Caco-2 (cell line): ENCODE data around the gene ITGAV. TPM values are rescaled to one million over a fixed set of nuclear protein-coding genes. Genes with fewer than 3 reads are reported as not detected.
A peak's percentile ranks its signal among the peaks of the same experiment; 100 is the strongest.

Source experiments
- BruUV-seq: library from RNA; stranded (reverse); fragments of 400-500 nt; replicated peaks from 2 replicates; lab custom pipeline; 2021; lab: Mats Ljungman, UMichigan
- CTCF ChIA-PET: fragments of 300-600 bp; sonication (Branson Sonifier 250); formaldehyde crosslinking; loops from one replicate; lab custom pipeline; 2022; ENCODE audit warnings: antibody characterized with exemption; lab: Charles Lee
- POLR2A ChIA-PET: fragments of 300-600 bp; sonication (Branson Sonifier 250); formaldehyde crosslinking; loops from one replicate; lab custom pipeline; 2022; ENCODE audit warnings: antibody characterized with exemption; lab: Charles Lee
- DNase-seq, 2 experiments: peaks; one replicate each; pipeline versions ENCODE4 v3.0.0 to v3.0.0-alpha.2; 2020 to 2022
- H3K27me3 ChIP-seq: replicated peaks from 2 replicates; pipeline ENCODE4 v1.6.0; 2011; ENCODE audit warnings: low read length; ENCODE audit not compliant: control insufficient read depth, insufficient read depth
- H3K36me3 ChIP-seq: 2 replicates; pipeline ENCODE4 v1.5.1; 2011; ENCODE audit warnings: low read length; ENCODE audit not compliant: control insufficient read depth, insufficient read depth
- H3K4me1 ChIP-seq: fragments of 250-450 bp; sonication (Bioruptor Pico); 2 replicates; pipeline ENCODE4 v1.5.1; 2020; ENCODE audit warnings: mild to moderate bottlenecking
- H3K4me3 ChIP-seq: 2 replicates; pipeline ENCODE4 v1.5.1; 2011; ENCODE audit warnings: low read depth, mild to moderate bottlenecking, control low read depth, low read length
- H3K9me3 ChIP-seq: fragments of 250-450 bp; sonication (Bioruptor Pico); 2 replicates; pipeline ENCODE4 v1.5.1; 2020; ENCODE audit warnings: mild to moderate bottlenecking, moderate library complexity
- H3K27ac Mint-ChIP-seq: one replicate; pipeline ENCODE4 v1.8.0; 2022; ENCODE audit warnings: mixed read lengths; ENCODE audit not compliant: unreplicated experiment
- H3K27me3 Mint-ChIP-seq: one replicate; pipeline ENCODE4 v1.8.0; 2022; ENCODE audit warnings: mixed read lengths; ENCODE audit not compliant: insufficient read depth, unreplicated experiment
- H3K36me3 Mint-ChIP-seq: one replicate; pipeline ENCODE4 v1.8.0; 2022; ENCODE audit warnings: mild to moderate bottlenecking, mixed read lengths; ENCODE audit not compliant: insufficient read depth, unreplicated experiment
- H3K4me1 Mint-ChIP-seq: one replicate; pipeline ENCODE4 v1.8.0; 2022; ENCODE audit warnings: low read depth, mixed read lengths; ENCODE audit not compliant: unreplicated experiment
- H3K4me3 Mint-ChIP-seq: one replicate; pipeline ENCODE4 v1.8.0; 2022; ENCODE audit warnings: mild to moderate bottlenecking, moderate library complexity, mixed read lengths; ENCODE audit not compliant: unreplicated experiment
- H3K9me3 Mint-ChIP-seq: one replicate; pipeline ENCODE4 v1.8.0; 2022; ENCODE audit warnings: mixed read lengths; ENCODE audit not compliant: unreplicated experiment
- intact Hi-C: fragments of 100-400 bp; cut with micrococcal nuclease; formaldehyde crosslinking; loops from one replicate; pipeline ENCODE4 v1.10.0; 2022; ENCODE audit not compliant: unreplicated experiment
- total RNA-seq: library from RNA; stranded (reverse); gene quantifications from 2 replicates; pipeline ENCODE4 v1.2.3, GENCODE V29; 2022
- TF ChIP-seq, protein P1 (sequence below), 2 experiments: fragments of 200-600 bp in 1 of 2; IDR thresholded peaks; 1 replicate in 1 of 2; 2 replicates in 1 of 2; pipeline versions ENCODE4 v1.5.1 to v1.8.0; 2011 to 2022; ENCODE audit warnings: antibody characterized with exemption in 1 of 2, control low read depth in 1 of 2, inconsistent platforms in 1 of 2, low read depth in 1 of 2, low read length in 1 of 2, mild to moderate bottlenecking in 1 of 2, moderate library complexity in 1 of 2; ENCODE audit not compliant: insufficient read depth in 1 of 2, severe bottlenecking in 1 of 2, unreplicated experiment in 1 of 2

ITGAV gene
- total RNA-seq, 1 experiment from 2014 or later: 42.6 TPM

DNA sequence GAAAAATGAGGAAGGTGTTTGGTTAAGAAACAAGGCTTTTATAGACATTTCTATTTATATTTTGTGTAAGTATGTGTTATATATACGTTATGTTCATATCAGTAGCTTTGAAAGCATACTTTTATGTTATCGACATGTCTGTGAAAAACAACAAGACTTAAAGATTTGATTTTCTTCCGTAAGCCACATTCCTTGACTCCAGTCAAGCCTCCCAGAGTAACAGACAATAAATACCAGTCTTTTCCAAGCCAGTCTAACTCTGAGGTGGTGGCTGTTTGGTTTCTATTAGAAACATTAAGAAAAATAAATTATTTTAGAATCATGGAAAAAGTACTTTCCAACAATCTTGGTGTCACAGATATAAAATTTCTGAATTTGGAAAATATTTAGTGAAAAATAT, 16.3 kb upstream of the ITGAV start:
- Mint-ChIP-seq H3K36me3 (no peaks in the 10 kb centered on the region), H3K4me3 (no peak overlapping the region), H3K9me3 (no peaks in the 10 kb centered on the region), H3K4me1 (peaks cover 28% of the 10 kb centered on the region), H3K27me3 (no peaks in the 10 kb centered on the region), H3K27ac (no peak overlapping the region)
- H3K36me3 ChIP-seq: no peaks in the 10 kb centered on the region
- POLR2A ChIA-PET: no interaction called here
- H3K27me3 ChIP-seq: no peaks in the 10 kb centered on the region
- CTCF ChIA-PET: no interaction called here
- TF ChIP-seq, protein P1, sequence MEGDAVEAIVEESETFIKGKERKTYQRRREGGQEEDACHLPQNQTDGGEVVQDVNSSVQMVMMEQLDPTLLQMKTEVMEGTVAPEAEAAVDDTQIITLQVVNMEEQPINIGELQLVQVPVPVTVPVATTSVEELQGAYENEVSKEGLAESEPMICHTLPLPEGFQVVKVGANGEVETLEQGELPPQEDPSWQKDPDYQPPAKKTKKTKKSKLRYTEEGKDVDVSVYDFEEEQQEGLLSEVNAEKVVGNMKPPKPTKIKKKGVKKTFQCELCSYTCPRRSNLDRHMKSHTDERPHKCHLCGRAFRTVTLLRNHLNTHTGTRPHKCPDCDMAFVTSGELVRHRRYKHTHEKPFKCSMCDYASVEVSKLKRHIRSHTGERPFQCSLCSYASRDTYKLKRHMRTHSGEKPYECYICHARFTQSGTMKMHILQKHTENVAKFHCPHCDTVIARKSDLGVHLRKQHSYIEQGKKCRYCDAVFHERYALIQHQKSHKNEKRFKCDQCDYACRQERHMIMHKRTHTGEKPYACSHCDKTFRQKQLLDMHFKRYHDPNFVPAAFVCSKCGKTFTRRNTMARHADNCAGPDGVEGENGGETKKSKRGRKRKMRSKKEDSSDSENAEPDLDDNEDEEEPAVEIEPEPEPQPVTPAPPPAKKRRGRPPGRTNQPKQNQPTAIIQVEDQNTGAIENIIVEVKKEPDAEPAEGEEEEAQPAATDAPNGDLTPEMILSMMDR (IDR thresholded peaks at IDR 0.05; ENCODE audit: insufficient read depth in 1 of 2, low read depth in 1 of 2, low read length in 1 of 2, severe bottlenecking in 1 of 2, unreplicated experiment in 1 of 2): no peak
- H3K9me3 ChIP-seq: no peaks in the 10 kb centered on the region
- H3K4me3 ChIP-seq: no peak overlapping the region
- no TSS peak for BruUV-seq
- intact Hi-C loops: no loop called here
- peaks cover 28% of the 10 kb centered on the region; the same call in 1 of the 2 replicates for H3K4me1 ChIP-seq
- no peak for DNase-seq

DNA sequence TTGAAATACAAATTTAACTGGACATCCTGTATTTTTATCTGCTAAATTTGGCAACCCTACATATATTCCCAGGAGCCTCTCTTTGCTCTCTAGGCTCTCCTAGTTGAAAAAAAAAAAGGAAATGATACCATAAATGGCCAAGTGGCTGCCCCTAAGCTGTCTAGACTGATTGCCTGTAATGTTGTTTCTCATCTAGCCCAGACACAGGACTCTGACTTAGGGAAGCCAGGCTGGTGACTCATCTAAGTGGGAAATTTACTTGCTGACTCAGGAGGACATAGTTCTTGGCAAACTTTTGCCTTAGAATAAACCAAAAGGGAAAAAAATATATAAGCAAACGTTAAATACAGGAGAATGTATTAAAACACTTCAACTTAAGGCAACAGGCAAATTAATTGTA, 14.6 kb upstream of the ITGAV start:
- no peaks in the 10 kb centered on the region for H3K27me3 Mint-ChIP-seq
- no peaks in the 10 kb centered on the region for H3K9me3 Mint-ChIP-seq
- Histone ChIP-seq H3K9me3 (no peaks in the 10 kb centered on the region), H3K36me3 (no peaks in the 10 kb centered on the region), H3K4me3 (no peak overlapping the region), H3K4me1 (peaks cover 21% of the 10 kb centered on the region; the same call in 1 of the 2 replicates), H3K27me3 (no peaks in the 10 kb centered on the region)
- TF ChIP-seq, protein P1 (IDR thresholded peaks at IDR 0.05; ENCODE audit: insufficient read depth in 1 of 2, low read depth in 1 of 2, low read length in 1 of 2, severe bottlenecking in 1 of 2, unreplicated experiment in 1 of 2): no peak
- peaks cover 22% of the 10 kb centered on the region for H3K4me1 Mint-ChIP-seq
- intact Hi-C loops: no loop called here
- ChIA-PET CTCF (no interaction called here), POLR2A (no interaction called here)
- peak overlapping the region; percentile 37 for H3K27ac Mint-ChIP-seq
- DNase-seq: peak; percentile 53 to 63
- H3K4me3 Mint-ChIP-seq: no peak overlapping the region
- no TSS peak for BruUV-seq
- H3K36me3 Mint-ChIP-seq: no peaks in the 10 kb centered on the region

DNA sequence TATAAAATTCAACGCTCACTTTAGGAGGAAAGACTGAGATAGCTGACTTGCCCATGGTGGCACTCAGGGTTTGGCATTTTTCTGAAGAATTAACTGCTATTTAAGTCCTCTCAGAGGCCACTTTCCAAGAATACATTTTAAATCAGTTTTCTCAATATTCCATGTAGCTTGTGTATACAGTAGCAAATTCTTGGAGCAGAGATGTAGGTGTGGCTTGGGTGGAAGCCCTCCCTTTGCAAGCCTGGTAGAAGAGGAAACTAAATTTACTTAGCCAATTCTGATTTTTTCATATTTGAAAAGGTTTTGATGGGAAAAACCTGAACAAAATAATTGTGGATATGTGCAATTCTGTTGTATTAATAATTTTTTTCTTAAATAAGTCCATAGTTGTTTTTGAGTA, 14.0 kb upstream of the ITGAV start:
- Mint-ChIP-seq H3K36me3 (no peaks in the 10 kb centered on the region), H3K4me1 (peaks cover 17% of the 10 kb centered on the region), H3K9me3 (no peaks in the 10 kb centered on the region), H3K27me3 (no peaks in the 10 kb centered on the region), H3K4me3 (no peak overlapping the region), H3K27ac (peak overlapping the region; percentile 37)
- TF ChIP-seq, protein P1 (IDR thresholded peaks at IDR 0.05; ENCODE audit: insufficient read depth in 1 of 2, low read depth in 1 of 2, low read length in 1 of 2, severe bottlenecking in 1 of 2, unreplicated experiment in 1 of 2): no peak
- Histone ChIP-seq H3K4me3 (no peak overlapping the region), H3K36me3 (no peaks in the 10 kb centered on the region), H3K4me1 (peaks cover 15% of the 10 kb centered on the region; the same call in 1 of the 2 replicates), H3K9me3 (no peaks in the 10 kb centered on the region), H3K27me3 (no peaks in the 10 kb centered on the region)
- DNase-seq: no peak
- BruUV-seq: no TSS peak
- POLR2A ChIA-PET: no interaction called here
- CTCF ChIA-PET: no interaction called here
- intact Hi-C loops: no loop called here
